ENCODE results near the gene SEC14L2. TPM values are rescaled to one million over a fixed set of nuclear protein-coding genes. Genes with fewer than 3 reads are reported as not detected.

SEC14L2 gene
- total and polyA plus RNA-seq, 2 of the 8 experiments (the other 6 are each of a cell fraction or from before 2014, with no cell fraction given): 2.8 to 3.2 TPM

DNA sequence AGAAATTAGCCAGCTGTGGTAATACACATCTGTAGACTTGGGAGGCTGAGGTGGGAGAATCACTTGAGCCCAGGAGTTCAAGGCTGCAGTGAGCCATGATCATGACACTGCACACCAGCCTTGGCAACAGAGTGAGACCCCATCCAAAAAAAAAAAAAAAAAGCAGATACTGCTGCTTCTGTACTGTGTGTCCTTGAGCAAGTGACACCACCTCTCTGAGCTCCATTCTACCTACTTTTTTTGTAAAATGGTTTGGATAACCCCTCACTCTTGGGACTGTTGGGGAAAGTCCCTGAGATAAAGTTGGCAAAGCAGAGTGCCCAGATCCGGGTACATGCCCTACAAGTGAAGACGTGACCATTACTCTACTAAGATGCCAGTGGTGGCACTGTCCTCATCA is 72.3 kb downstream of the SEC14L2 start:
- Histone ChIP-seq H4K91ac (replicated peaks; ENCODE audit: insufficient read length, low read length) (no peak overlapping the region), H3K56ac (replicated peaks; ENCODE audit: insufficient read length, low read depth, low read length) (no peak overlapping the region), H3K23me2 (ENCODE audit: low read depth, low read length) (peaks cover 3% of the 10 kb centered on the region; the same call in 1 of the 2 replicates), H3K79me1 (ENCODE audit: low read depth, low read length) (no peaks in the 10 kb centered on the region), H3K9ac (replicated peaks in 1 of 4; ENCODE audit: extremely low read depth in 1 of 4, low read depth in 3 of 4, low read length in 3 of 4) (no peak overlapping the region), H3K27me3 (replicated peaks in 1 of 4; ENCODE audit: control insufficient read depth in 3 of 4, extremely low read depth in 1 of 4, insufficient read depth in 3 of 4, low read length in 3 of 4) (peaks cover 0 to 2% (median 0%) of the 10 kb centered on the region in 4 experiments; a peak in 3 of 7 replicates), H2AFZ (ENCODE audit: low read length) (no peak overlapping the region), H3K14ac (ENCODE audit: insufficient read length) (no peak overlapping the region), H3K4ac (replicated peaks; ENCODE audit: insufficient read length, low read depth, low read length) (no peak overlapping the region), H3K4me3 (ENCODE audit: extremely low read depth in 1 of 4, insufficient read depth in 2 of 4, low read depth in 3 of 4, low read length in 4 of 4) (no peak overlapping the region), H3K9me3 (ENCODE audit: insufficient read depth in 2 of 2, low read depth in 1 of 2, low read length in 1 of 2) (no peaks in the 10 kb centered on the region), H2BK120ac (replicated peaks; ENCODE audit: low read depth, low read length) (no peak overlapping the region), H3K18ac (ENCODE audit: extremely low read depth, low read length) (no peak overlapping the region), H2AK5ac (ENCODE audit: low read depth, low read length) (no peak overlapping the region), H3K4me1 (replicated peaks in 1 of 4; ENCODE audit: control insufficient read depth in 3 of 4, insufficient read depth in 4 of 4, low read length in 3 of 4) (no peaks in the 10 kb centered on the region; a peak in 1 of 7 replicates), H4K8ac (ENCODE audit: extremely low read depth, insufficient read depth, low read length) (no peak overlapping the region), H2BK20ac (ENCODE audit: low read length) (no peak overlapping the region), H4K20me1 (replicated peaks in 1 of 2; ENCODE audit: control insufficient read depth in 1 of 2, insufficient read depth in 2 of 2, low read length in 2 of 2) (no peaks in the 10 kb centered on the region), H2BK12ac (ENCODE audit: low read depth, low read length) (no peak overlapping the region), H3K27ac (ENCODE audit: low read depth, low read length) (no peak overlapping the region), H3K79me2 (ENCODE audit: control insufficient read depth in 1 of 2, insufficient read depth in 2 of 2, low read length in 2 of 2) (no peaks in the 10 kb centered on the region), H2BK5ac (ENCODE audit: low read depth, low read length) (no peak overlapping the region), H3K36me3 (ENCODE audit: control insufficient read depth in 2 of 4, insufficient read depth in 4 of 4, low read length in 3 of 4) (no peaks in the 10 kb centered on the region), H4K5ac (ENCODE audit: insufficient read length, low read depth, low read length) (no peak overlapping the region), H3K23ac (ENCODE audit: insufficient read length) (no peak overlapping the region), H2BK15ac (ENCODE audit: low read length) (no peak overlapping the region), H3K4me2 (ENCODE audit: insufficient read depth in 1 of 2, low read depth in 2 of 2, low read length in 2 of 2) (no peak overlapping the region)
- ChIA-PET POLR2A (ENCODE audit: partially characterized antibody) (interaction anchor here (1.1 kb wide), 1 partner anchor 57 kb away, joined by 4 read pairs; no protein-coding TSS in a partner anchor), CTCF (ENCODE audit: partially characterized antibody) (interaction anchor here (1.0 to 2.8 kb wide), 3 partner anchors 17 to 71 kb away, joined by 3 to 12 read pairs (median 6); no protein-coding TSS in a partner anchor)
- DNase-seq (ENCODE audit: low read depth in 1 of 2, low spot score in 2 of 2): no peak
- WGBS, 2 experiments (ENCODE audit: extremely low coverage in 1 of 2, insufficient coverage in 1 of 2, insufficient read length in 1 of 2, insufficient replicate concordance in 2 of 2, low coverage in 1 of 2, low lambda C conversion rate in 2 of 2, missing lambda C conversion rate in 1 of 2): 69% methylated on average over 2 of the region's 2 CpGs; no CpG with 5 or more reads in 1 of the 2 experiments
- no peak for FAIRE-seq
